WI38 (cell line): Measurements from ENCODE around the gene ZNF445.
A peak's percentile ranks its signal among the peaks of the same experiment; 100 is the strongest.
"Not testable (repeated sequence)": the region's sequence is repeated elsewhere in the genome, so short reads cannot be mapped to it uniquely, and the experiment has no call there.

Source experiments
- H3K4me3 ChIP-seq: 2 replicates; pipeline ENCODE4 v1.5.1; 2011; ENCODE audit warnings: low read depth, mild to moderate bottlenecking, control low read depth, low read length
- CTCF ChIP-seq: IDR thresholded peaks from 2 replicates; pipeline ENCODE4 v1.5.1; 2012; ENCODE audit warnings: low read depth, mild to moderate bottlenecking, control low read depth, low read length

The ZNF445 gene

GRCh38 chr3:44511238-44511566 lies 33.7 kb upstream of the ZNF445 start:
- TF ChIP-seq CTCF = no peak
- H3K4me3 ChIP-seq = peak overlapping the region; percentile 71

GRCh38 chr3:44510000-44510368 lies 32.5 kb upstream of the ZNF445 start:
- TF ChIP-seq CTCF = no peak
- peak overlapping the region; percentile 71 for H3K4me3 ChIP-seq

GRCh38 chr3:44509393-44509921 lies 32.0 kb upstream of the ZNF445 start:
- H3K4me3 ChIP-seq = peak overlapping the region; percentile 71
- no peak for TF ChIP-seq CTCF

GRCh38 chr3:44506961-44507360 lies 29.5 kb upstream of the ZNF445 start:
- H3K4me3 ChIP-seq = no peak overlapping the region
- no peak for TF ChIP-seq CTCF

GRCh38 chr3:44506556-44506955 lies 29.1 kb upstream of the ZNF445 start:
- no peak for TF ChIP-seq CTCF
- no peak overlapping the region for H3K4me3 ChIP-seq

GRCh38 chr3:44504566-44504965 lies 27.1 kb upstream of the ZNF445 start:
- H3K4me3 ChIP-seq = no peak overlapping the region
- TF ChIP-seq CTCF = no peak

- not testable (repeated sequence) for H3K4me3 ChIP-seq
Measured at GRCh38 chr3:44503178-44503577, 25.7 kb upstream of the ZNF445 start.

GRCh38 chr3:44501971-44502370 lies 24.5 kb upstream of the ZNF445 start:
- no peak for TF ChIP-seq CTCF
- H3K4me3 ChIP-seq = no peak overlapping the region

- not testable (repeated sequence) for H3K4me3 ChIP-seq
Measured at GRCh38 chr3:44499899-44500168, 22.4 kb upstream of the ZNF445 start.
